ENCODE results near the gene BRINP3. TPM values are rescaled to one million over a fixed set of nuclear protein-coding genes. Genes with fewer than 3 reads are reported as not detected.

The BRINP3 gene
- total and polyA plus RNA-seq, 2 of the 13 experiments (the other 11 are each of a cell fraction or from before 2014, with no cell fraction given) = not detected

- 30% methylated on average over 3 of the region's 3 CpGs for WGBS (ENCODE audit: low lambda C conversion rate)
- H4K20me1 ChIP-seq (ENCODE audit: insufficient read depth, low read length) = no peaks in the 10 kb centered on the region
- POLR2A ChIA-PET = no interaction called here
- no peak overlapping the region for H3K9ac ChIP-seq (ENCODE audit: insufficient read depth, low read depth, low read length)
- CTCF ChIA-PET (ENCODE audit: low intra/inter-chr PET ratio, low total read pairs) = no interaction called here
- no peak overlapping the region for H3K4me2 ChIP-seq (ENCODE audit: low read depth, low read length)
- no peaks in the 10 kb centered on the region for H3K4me1 ChIP-seq (ENCODE audit: insufficient read depth, low read length)
- no peak overlapping the region for H3K4me3 ChIP-seq (replicated peaks in 1 of 3; ENCODE audit: insufficient read depth in 1 of 3, low read depth in 2 of 3, low read length in 3 of 3)
- H3K27ac ChIP-seq (ENCODE audit: extremely low read length, insufficient read depth, low read length) = no peak overlapping the region
- no TSS peak for BruUV-seq (replicated peaks)
- ATAC-seq (no peak), FAIRE-seq (no peak), DNase-seq (ENCODE audit: low spot score) (no peak)
- H3K27me3 ChIP-seq (ENCODE audit: control insufficient read depth in 1 of 2, insufficient read depth in 2 of 2, low read length in 2 of 2) = no peaks in the 10 kb centered on the region
- no peaks in the 10 kb centered on the region for H3K36me3 ChIP-seq (replicated peaks in 1 of 2; ENCODE audit: control insufficient read depth in 1 of 2, insufficient read depth in 2 of 2, low read length in 2 of 2)
- H2AFZ ChIP-seq (ENCODE audit: low read length) = no peak overlapping the region
- in situ Hi-C loops (cut with HindIII; ENCODE audit: extremely low pct_ligation_motif_present, low pct_unique_long_range_greater_than_20kb) = no loop called here
- TF ChIP-seq HDAC1 (CRISPR knock-in tag; IDR thresholded peaks at IDR 0.05) = no peak
- no peak for TF ChIP-seq ARHGAP35 (CRISPR knock-in tag; IDR thresholded peaks at IDR 0.05; ENCODE audit: borderline replicate concordance)
- TF ChIP-seq EHMT2 (IDR thresholded peaks at IDR 0.05; ENCODE audit: borderline replicate concordance, low read depth, low read length) = no peak
- no peak for TF ChIP-seq FOXC1 (CRISPR knock-in tag; IDR thresholded peaks at IDR 0.05; ENCODE audit: borderline replicate concordance)
- TF ChIP-seq SAP130 (CRISPR knock-in tag; IDR thresholded peaks at IDR 0.05; ENCODE audit: low read depth) = no peak
- TF ChIP-seq PHF21A (CRISPR knock-in tag; IDR thresholded peaks at IDR 0.05) = no peak
- TF ChIP-seq ZNF431 (CRISPR knock-in tag; IDR thresholded peaks at IDR 0.05; ENCODE audit: borderline replicate concordance, low read depth) = no peak
- TF ChIP-seq CHCHD3 (CRISPR knock-in tag; IDR thresholded peaks at IDR 0.05) = no peak
- no peak for TF ChIP-seq THAP7 (CRISPR knock-in tag; IDR thresholded peaks at IDR 0.05)
- TF ChIP-seq GATAD1 (CRISPR knock-in tag; IDR thresholded peaks at IDR 0.05) = no peak
- no peak for TF ChIP-seq ZMAT5 (CRISPR knock-in tag; IDR thresholded peaks at IDR 0.05; ENCODE audit: borderline replicate concordance, low read depth)
- no peak for TF ChIP-seq TCF7 (IDR thresholded peaks at IDR 0.05; ENCODE audit: low read depth)
- TF ChIP-seq SIX1 (CRISPR knock-in tag; IDR thresholded peaks at IDR 0.05; ENCODE audit: borderline replicate concordance) = no peak
- TF ChIP-seq ZNF234 (CRISPR knock-in tag; conservative IDR thresholded peaks at IDR 0.05) = no peak
- no peak for TF ChIP-seq ELF4 (CRISPR knock-in tag; IDR thresholded peaks at IDR 0.05; ENCODE audit: borderline replicate concordance)
- TF ChIP-seq ZSCAN31 (CRISPR knock-in tag; IDR thresholded peaks at IDR 0.05; ENCODE audit: low read depth) = no peak
- TF ChIP-seq YEATS2 (CRISPR knock-in tag; IDR thresholded peaks at IDR 0.05; ENCODE audit: borderline replicate concordance) = no peak
- TF ChIP-seq SUZ12 (IDR thresholded peaks at IDR 0.05; ENCODE audit: low read depth, low read length) = no peak
- no peaks in the 10 kb centered on the region for H3K9me3 ChIP-seq (ENCODE audit: low read length)
- H3K79me2 ChIP-seq (ENCODE audit: insufficient read depth, low read length) = no peaks in the 10 kb centered on the region
- intact Hi-C loops (cut with micrococcal nuclease; ENCODE audit: unreplicated experiment) = no loop called here
Measured at GRCh38 chr1:190168116-190168892, 309.4 kb downstream of the BRINP3 start.
